ENCODE measurements around the gene TEKT5. TPM values are rescaled to one million over a fixed set of nuclear protein-coding genes. Genes with fewer than 3 reads are reported as not detected.

The TEKT5 gene
- total RNA-seq, 1 experiment from 2014 or later, result not detected

- Histone ChIP-seq H2AFZ (no peak overlapping the region), H3K4me2 (no peak overlapping the region), H3K9me2 (ENCODE audit: insufficient read depth) (no peaks in the 10 kb centered on the region), H3K4me3 (no peak overlapping the region), H4K20me1 (ENCODE audit: insufficient read depth) (no peaks in the 10 kb centered on the region), H3K79me2 (ENCODE audit: low read depth) (no peaks in the 10 kb centered on the region), H3K4me1 (replicated peaks; ENCODE audit: insufficient read depth) (no peaks in the 10 kb centered on the region), H3F3A (ENCODE audit: insufficient read depth, low read depth) (no peaks in the 10 kb centered on the region), H3K36me3 (ENCODE audit: low read depth) (no peaks in the 10 kb centered on the region), H3K27me3 (ENCODE audit: insufficient read depth, low read depth) (no peaks in the 10 kb centered on the region), H3K9me3 (ENCODE audit: insufficient read depth, low read depth) (no peaks in the 10 kb centered on the region), H3K27ac (no peak overlapping the region)
- CTCF ChIA-PET, result interaction anchor here (0.5 to 1.4 kb wide), 2 partner anchors 21 to 277 kb away, joined by 4 to 10 read pairs; no protein-coding TSS in a partner anchor
- intact Hi-C loops (cut with micrococcal nuclease; ENCODE audit: unreplicated experiment), result loop anchor here (5.0 kb wide), 1 partner anchor 146 kb away; no protein-coding TSS in a partner anchor
- BruUV-seq (replicated peaks), result no TSS peak
- DNase-seq, result peak in 1 of 2 experiments; percentile 38
- TF ChIP-seq EZH2 (IDR thresholded peaks at IDR 0.05; ENCODE audit: low read depth), result no peak
- TF ChIP-seq CTCF (conservative IDR thresholded peaks at IDR 0.05), result peak; percentile 66
- POLR2A ChIA-PET (ENCODE audit: unreplicated experiment), result no interaction called here
Measured at GRCh38 chr16:10668322-10669045, 26.2 kb downstream of the TEKT5 start.

GRCh38 chr16:10667239-10667638 is 27.5 kb downstream of the TEKT5 start:
- Histone ChIP-seq H2AFZ (no peak overlapping the region), H3K4me2 (no peak overlapping the region), H4K20me1 (ENCODE audit: insufficient read depth) (no peaks in the 10 kb centered on the region), H3K4me1 (replicated peaks; ENCODE audit: insufficient read depth) (no peaks in the 10 kb centered on the region), H3F3A (ENCODE audit: insufficient read depth, low read depth) (no peaks in the 10 kb centered on the region), H3K4me3 (no peak overlapping the region), H3K9me3 (ENCODE audit: insufficient read depth, low read depth) (no peaks in the 10 kb centered on the region), H3K79me2 (ENCODE audit: low read depth) (no peaks in the 10 kb centered on the region), H3K27me3 (ENCODE audit: insufficient read depth, low read depth) (no peaks in the 10 kb centered on the region), H3K27ac (no peak overlapping the region), H3K36me3 (ENCODE audit: low read depth) (no peaks in the 10 kb centered on the region), H3K9me2 (ENCODE audit: insufficient read depth) (no peaks in the 10 kb centered on the region)
- intact Hi-C loops (cut with micrococcal nuclease; ENCODE audit: unreplicated experiment), result loop anchor here (5.0 kb wide), 1 partner anchor 145 kb away; no protein-coding TSS in a partner anchor
- POLR2A ChIA-PET (ENCODE audit: unreplicated experiment), result no interaction called here
- TF ChIP-seq CTCF (conservative IDR thresholded peaks at IDR 0.05) (no peak), EZH2 (IDR thresholded peaks at IDR 0.05; ENCODE audit: low read depth) (no peak)
- no peak for DNase-seq
- CTCF ChIA-PET, result interaction anchor here (0.7 kb wide), 1 partner anchor 191 kb away, joined by 3 read pairs; no protein-coding TSS in a partner anchor
- BruUV-seq (replicated peaks), result no TSS peak

GRCh38 chr16:10666291-10666690 is 28.4 kb downstream of the TEKT5 start:
- Histone ChIP-seq H3K9me3 (ENCODE audit: insufficient read depth, low read depth) (no peaks in the 10 kb centered on the region), H3K9me2 (ENCODE audit: insufficient read depth) (no peaks in the 10 kb centered on the region), H3K4me3 (no peak overlapping the region), H3K27ac (no peak overlapping the region), H3F3A (ENCODE audit: insufficient read depth, low read depth) (no peaks in the 10 kb centered on the region), H3K4me2 (no peak overlapping the region), H3K36me3 (ENCODE audit: low read depth) (no peaks in the 10 kb centered on the region), H3K79me2 (ENCODE audit: low read depth) (no peaks in the 10 kb centered on the region), H3K4me1 (replicated peaks; ENCODE audit: insufficient read depth) (no peaks in the 10 kb centered on the region), H4K20me1 (ENCODE audit: insufficient read depth) (no peaks in the 10 kb centered on the region), H2AFZ (no peak overlapping the region), H3K27me3 (ENCODE audit: insufficient read depth, low read depth) (no peaks in the 10 kb centered on the region)
- no peak for DNase-seq
- ChIA-PET CTCF (no interaction called here), POLR2A (ENCODE audit: unreplicated experiment) (interaction anchor here (1.0 kb wide), 1 partner anchor 1338 kb away, joined by 9 read pairs; no protein-coding TSS in a partner anchor)
- no TSS peak for BruUV-seq (replicated peaks)
- intact Hi-C loops (cut with micrococcal nuclease; ENCODE audit: unreplicated experiment), result loop anchor here (5.0 kb wide), 1 partner anchor 144 kb away; no protein-coding TSS in a partner anchor
- TF ChIP-seq EZH2 (IDR thresholded peaks at IDR 0.05; ENCODE audit: low read depth) (no peak), CTCF (conservative IDR thresholded peaks at IDR 0.05) (no peak)

Measured in PC-9 (cell line).